HL-60 (cell line): ENCODE measurements around the gene ZNF74.

Experiments used
- CTCF ChIP-seq: IDR thresholded peaks from one replicate; pipeline ENCODE4 v1.5.1; 2011; ENCODE audit warnings: low read length, control low read depth, inconsistent platforms; ENCODE audit not compliant: insufficient read depth
- GABPA ChIP-seq: IDR thresholded peaks from 2 replicates; pipeline ENCODE4 v1.6.1; 2012; ENCODE audit warnings: low read depth
- POLR2AphosphoS5 ChIP-seq: IDR thresholded peaks from 2 replicates; pipeline ENCODE4 v1.6.1; 2012; ENCODE audit warnings: low read depth

GRCh38 chr22:20408891-20409290 is 14.9 kb downstream of the ZNF74 start:
- TF ChIP-seq CTCF (no peak), POLR2AphosphoS5 (no peak), GABPA (no peak)
